ENCODE data around the gene AUTS2.

Gene AUTS2

DNA sequence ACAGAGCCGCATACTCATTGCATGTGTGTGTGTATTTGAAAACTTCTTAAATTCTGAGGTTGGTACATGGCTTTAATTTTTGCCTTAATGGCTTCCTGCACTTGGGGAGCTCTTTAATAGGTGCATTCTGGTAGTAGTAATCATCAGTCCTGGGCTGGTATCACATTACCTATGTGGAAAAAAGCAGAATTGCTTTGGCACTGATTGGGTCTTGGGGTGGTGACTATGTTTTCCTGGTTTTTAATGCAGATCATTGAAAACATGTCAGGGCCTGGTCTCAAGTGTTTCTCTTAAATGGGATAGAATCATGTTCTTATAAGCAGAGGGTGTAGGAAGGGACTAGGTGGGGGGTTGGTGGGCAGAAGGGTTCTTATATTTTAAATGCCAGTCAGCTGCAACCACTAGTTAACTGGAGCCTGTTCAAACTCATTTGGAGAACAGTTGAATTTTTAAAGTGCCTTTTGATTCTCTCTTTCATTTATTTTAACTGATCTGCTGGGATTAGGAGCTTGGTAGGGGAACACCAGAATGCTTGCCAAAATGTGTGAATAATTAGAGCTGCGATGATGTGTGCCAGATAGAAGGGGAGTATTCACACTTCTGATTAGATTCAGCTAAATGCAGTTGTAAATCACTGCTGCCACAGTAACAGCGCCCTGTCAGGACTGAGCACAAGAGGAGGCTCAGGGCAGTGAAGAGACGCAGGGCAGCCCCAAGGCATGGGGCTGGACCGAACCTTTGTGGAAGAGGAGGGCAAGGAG lies 900.1 kb downstream of the AUTS2 start:
- no peak for DNase-seq

DNA sequence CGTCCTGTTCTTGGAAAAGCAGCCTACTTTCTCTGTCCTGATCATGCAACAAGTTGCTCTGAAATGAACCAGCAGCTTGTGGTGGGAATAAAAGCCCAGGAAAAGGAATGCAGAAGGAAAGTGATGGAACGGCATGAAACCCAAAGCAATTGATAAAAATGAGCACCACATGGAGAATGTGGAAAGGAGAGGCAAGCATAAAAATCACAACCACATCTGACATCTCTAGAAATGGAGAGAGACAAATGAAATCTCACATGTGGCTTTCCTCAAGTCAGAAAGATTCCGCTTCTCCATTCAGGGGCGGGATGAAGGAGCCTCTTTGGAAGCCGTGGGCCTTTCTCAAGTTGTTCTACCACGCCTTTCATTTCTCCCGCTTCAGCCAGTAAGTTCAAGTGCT lies 902.0 kb downstream of the AUTS2 start:
- no peak for DNase-seq

DNA sequence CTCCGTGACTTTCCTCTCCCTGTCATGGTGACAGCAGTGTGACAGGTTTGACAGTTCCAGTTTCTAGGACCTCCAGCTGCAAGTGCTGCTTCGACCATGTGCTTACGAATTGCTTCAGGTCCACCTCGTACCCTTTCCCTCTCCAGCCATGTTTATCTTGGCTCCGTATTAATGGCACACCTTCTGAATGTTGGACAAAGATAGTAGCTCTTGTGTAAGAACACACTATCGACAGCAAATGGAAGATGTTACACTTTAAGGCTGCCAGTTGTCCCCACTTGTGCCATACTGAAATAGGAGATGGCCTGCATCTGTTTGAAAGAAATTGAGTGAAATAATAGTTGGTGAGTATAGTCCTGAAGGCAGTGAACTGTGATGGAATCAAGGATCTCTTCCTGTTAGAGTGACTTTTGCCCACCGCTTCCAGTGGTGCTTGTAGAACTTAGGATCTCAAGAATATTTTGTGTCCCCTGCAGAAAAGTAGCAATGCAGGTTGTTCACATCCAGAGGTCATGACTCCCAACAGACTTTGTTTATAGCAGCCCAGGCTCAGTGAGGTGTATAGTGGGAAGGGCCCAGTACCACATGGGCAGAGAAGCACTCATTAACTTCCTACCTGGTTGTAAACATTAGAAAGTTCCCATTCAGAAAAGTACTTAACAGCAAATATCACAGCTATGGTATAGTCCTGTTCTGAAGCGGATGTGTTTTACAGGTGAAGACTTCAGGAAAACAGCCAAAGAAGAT lies 904.0 kb downstream of the AUTS2 start:
- no peak for DNase-seq

DNA sequence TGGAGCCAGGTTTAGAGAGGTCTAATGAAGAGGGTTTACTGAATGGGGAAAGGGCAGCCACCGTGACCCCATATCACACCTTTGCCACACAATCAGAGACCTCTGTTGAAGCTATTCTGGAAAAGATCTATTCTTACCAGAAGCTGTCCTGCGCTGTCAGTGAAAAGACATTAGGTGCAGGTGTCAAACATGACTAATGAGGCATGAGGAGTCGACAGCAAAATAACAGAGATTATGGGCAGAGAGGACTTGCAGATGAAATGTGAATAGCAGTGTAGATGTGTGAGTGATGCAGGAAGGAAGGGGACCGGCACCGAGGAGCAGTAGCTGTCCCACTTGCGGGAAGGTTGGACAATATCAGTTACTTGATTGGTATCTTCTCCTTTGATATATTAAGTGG lies 906.0 kb downstream of the AUTS2 start:
- no peak for DNase-seq

DNA sequence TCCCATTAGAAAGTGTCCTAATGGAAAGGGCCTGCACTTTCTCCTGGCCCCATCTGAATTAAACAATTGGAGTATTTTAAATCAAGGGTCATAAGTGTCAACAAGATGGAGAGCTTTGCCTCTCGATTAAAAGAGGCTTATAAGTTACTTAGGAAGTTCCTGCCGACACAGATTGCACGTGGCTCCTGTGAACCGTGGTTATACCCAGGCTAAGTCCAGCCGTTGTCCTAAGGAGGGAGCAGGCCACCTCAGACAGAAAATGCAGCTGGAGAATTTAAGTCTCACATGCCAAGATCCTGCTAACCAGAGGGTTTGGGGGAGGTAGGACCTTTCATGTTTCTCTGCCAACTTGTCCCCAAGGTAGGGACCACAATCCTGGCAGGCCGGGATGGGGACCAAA lies 907.2 kb downstream of the AUTS2 start:
- DNase-seq, result no peak

- DNase-seq, result no peak
Measured at GRCh38 chr7:70505886-70506285, 907.6 kb downstream of the AUTS2 start.

- DNase-seq, result no peak
Measured at GRCh38 chr7:70506434-70506833, 908.2 kb downstream of the AUTS2 start.

GRCh38 chr7:70512144-70512543 lies 913.9 kb downstream of the AUTS2 start:
- DNase-seq, result no peak

GRCh38 chr7:70512761-70513160 lies 914.5 kb downstream of the AUTS2 start:
- no peak for DNase-seq

GRCh38 chr7:70520611-70521010 lies 922.3 kb downstream of the AUTS2 start:
- no peak for DNase-seq

GRCh38 chr7:70523249-70523988 lies 925.1 kb downstream of the AUTS2 start:
- DNase-seq, result no peak

DNA sequence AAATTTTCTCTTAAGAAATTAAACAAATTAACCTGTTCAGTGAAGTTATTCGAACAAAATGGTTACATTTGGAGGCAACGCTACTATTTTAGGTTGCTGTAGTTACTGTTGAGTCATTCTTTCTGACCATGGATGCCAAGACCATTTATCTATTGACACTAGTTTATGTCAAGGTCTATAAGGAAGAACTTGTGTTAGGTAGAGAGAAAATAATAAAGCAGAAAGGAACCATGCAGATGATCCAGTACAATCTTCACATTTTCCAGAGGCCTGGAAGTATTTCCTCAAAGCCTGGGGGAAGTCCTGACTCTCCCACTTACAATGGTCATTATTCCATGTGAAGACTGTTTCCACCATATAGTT lies 925.7 kb downstream of the AUTS2 start:
- DNase-seq, result no peak

DNA sequence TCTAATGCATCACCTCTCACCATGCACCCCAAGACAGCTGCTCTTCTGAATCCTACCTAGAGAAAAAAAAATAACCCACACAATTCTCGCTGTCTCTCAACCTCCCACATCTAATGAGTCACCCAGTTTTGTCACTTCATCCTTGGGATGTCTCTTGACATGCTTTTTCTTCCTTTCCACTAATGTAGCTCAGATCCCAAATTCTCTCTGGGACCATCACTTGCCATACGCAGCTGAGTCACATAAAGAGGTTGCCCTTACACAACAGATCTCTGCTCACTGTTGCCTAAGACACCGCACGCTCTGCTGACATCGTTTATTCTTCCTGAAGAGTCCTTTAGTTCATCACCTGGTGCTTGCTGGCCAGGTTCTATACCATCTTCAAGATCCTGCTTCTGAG lies 927.7 kb downstream of the AUTS2 start:
- no peak for DNase-seq

- no peak for DNase-seq
Measured at GRCh38 chr7:70527520-70528115, 929.3 kb downstream of the AUTS2 start.

DNA sequence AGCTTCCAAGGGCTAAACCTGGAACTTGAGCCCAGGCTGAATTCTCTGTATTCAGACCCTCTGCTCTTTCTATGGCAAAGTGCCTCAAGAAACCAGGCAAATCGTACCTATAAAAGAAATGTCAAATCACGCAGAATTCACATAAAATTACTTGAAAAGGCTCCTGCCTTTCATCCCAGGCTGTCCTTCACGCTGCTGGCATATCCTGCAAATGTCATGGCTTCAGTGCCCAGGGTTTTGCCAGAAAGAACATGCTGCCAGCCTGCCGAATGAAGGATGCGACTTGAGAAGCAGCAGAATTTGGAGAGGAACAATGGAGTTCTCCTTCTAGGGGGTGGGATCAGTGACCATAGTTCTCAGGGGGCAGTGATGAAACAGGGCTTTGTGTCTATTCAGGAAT lies 931.2 kb downstream of the AUTS2 start:
- DNase-seq, result no peak

- no peak for DNase-seq
Measured at GRCh38 chr7:70529914-70530585, 931.8 kb downstream of the AUTS2 start.

- DNase-seq, result no peak
Measured at GRCh38 chr7:70533614-70534013, 935.3 kb downstream of the AUTS2 start.

DNA sequence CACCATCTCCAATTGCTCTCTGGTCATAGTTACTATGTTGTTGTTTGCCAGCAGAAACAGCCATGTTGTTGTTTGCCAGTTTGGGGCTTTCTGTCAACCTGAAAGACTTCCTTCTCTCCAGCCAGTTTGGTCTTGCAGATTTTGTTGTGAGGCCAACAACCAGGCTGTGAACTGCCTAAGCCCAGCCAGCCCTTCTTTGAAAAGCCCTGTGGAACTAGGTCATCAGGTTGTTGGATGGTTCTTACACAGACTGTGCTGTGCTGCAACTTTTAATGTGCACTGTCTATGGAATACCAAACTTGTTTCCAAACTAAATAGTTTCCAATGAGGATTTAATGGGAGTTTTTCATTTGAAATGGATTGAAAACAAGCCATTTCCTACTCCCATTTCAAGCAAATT lies 940.9 kb downstream of the AUTS2 start:
- DNase-seq, result no peak

DNA sequence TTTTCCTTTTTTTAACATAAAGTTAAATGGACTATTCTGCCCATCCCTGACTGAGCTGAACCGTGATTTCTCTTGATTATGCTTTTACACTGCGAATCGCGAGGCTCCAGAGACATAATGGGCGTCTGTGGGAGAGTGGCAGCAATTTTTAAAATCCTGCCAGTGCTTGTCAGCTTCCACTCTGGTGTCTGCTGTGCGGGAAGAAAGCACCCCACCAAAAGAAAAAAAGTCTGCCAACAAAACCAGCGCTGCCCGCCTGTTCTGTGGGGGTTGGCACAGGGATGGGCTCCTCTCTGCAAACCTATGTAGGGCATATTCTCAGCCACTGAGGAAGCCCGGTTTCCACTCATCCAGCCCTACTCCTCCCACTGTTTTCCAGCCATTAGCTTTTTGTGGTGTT lies 941.3 kb downstream of the AUTS2 start:
- no peak for DNase-seq

GRCh38 chr7:70540641-70541040 lies 942.4 kb downstream of the AUTS2 start:
- DNase-seq, result no peak

DNA sequence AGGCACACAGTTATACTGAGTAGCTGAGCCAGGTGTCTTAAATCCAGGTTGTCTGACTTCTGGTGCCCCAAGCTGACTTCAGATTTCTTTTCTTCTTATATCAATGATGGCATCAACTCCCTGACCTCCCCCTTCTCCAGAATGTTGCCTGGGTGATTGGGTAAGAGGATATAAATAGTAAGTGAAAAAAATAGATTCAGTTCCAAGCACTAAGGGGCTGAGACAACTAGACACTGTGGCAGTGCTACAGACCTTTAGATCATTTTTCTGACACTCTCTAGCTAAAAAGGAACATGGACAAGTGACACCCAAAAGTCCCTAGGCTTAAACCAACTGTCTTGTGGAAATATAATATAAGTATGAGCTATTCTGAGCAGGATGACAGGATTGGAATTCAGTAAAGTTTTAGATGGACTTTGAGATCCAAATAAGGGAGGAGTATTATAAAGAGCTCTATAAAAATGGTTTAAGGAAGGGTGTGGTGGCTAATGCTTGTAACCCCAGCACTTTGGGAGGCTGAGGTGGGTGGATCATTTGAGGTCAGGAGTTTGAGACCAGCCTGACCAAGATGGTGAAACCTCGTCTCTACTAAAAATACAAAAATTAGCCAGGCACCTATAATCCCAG lies 944.6 kb downstream of the AUTS2 start:
- no peak for DNase-seq

- DNase-seq, result no peak
Measured at GRCh38 chr7:70544016-70544415, 945.7 kb downstream of the AUTS2 start.

DNA sequence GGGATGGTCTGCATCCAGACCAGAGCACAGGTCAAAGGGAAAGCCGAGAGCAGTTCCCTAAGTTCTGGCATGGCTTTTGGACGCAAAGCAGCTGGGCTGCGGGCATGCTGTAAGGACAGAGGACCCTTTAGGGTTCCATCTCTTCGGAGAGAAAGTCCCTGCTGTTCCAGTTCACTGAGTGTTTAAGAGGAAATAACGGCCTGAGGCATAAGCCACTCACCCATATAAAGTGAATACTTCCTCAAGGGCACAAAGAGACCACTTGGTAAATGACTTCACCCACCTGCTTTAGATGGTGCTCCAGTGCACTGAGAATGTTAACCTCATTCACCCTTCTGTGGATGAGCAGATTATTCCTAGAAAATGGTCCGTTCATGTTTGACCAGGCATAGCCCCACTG lies 946.9 kb downstream of the AUTS2 start:
- no peak for DNase-seq

Data from NK-92 treated with Interleukin-12 subunit alpha and Interleukin-12 subunit beta, amount 100 ng/mL, for 24 hours (cell line).